IMR-90 (cell line): ENCODE results near the gene MTHFSD.

Source experiments
- BHLHE40 ChIP-seq: fragments of 150-350 bp; IDR thresholded peaks from 2 replicates; pipeline ENCODE4 v1.6.1; 2016; ENCODE audit warnings: mild to moderate bottlenecking, low read depth, low read length
- CEBPB ChIP-seq: IDR thresholded peaks from 2 replicates; pipeline ENCODE4 v1.6.1; 2012; ENCODE audit warnings: low read depth, low read length, improper control_type of control experiment
- CHD1 ChIP-seq: IDR thresholded peaks from 2 replicates; pipeline ENCODE4 v1.6.1; 2012; ENCODE audit warnings: low read depth, low read length, improper control_type of control experiment
- POLR2A ChIP-seq: IDR thresholded peaks from 2 replicates; pipeline ENCODE4 v1.6.1; 2012; ENCODE audit warnings: mild to moderate bottlenecking, low read depth, low read length
- RAD21 ChIP-seq: IDR thresholded peaks from 2 replicates; pipeline ENCODE4 v1.6.1; 2012; ENCODE audit warnings: low read length, improper control_type of control experiment
- RFX5 ChIP-seq: IDR thresholded peaks from 2 replicates; pipeline ENCODE4 v1.8.0; 2012; ENCODE audit warnings: low read depth, mild to moderate bottlenecking, low read length, moderate library complexity
- TF ChIP-seq, protein P1 (sequence below): conservative IDR thresholded peaks from 2 replicates; pipeline ENCODE4 v1.5.1; 2012; ENCODE audit warnings: mild to moderate bottlenecking, low read depth, low read length, improper control_type of control experiment
- TF ChIP-seq, protein P2 (sequence below): fragments of 150-350 bp; IDR thresholded peaks from 2 replicates; pipeline ENCODE4 v1.6.1; 2017; ENCODE audit warnings: mild to moderate bottlenecking, antibody characterized with exemption, low read length, low read depth

DNA sequence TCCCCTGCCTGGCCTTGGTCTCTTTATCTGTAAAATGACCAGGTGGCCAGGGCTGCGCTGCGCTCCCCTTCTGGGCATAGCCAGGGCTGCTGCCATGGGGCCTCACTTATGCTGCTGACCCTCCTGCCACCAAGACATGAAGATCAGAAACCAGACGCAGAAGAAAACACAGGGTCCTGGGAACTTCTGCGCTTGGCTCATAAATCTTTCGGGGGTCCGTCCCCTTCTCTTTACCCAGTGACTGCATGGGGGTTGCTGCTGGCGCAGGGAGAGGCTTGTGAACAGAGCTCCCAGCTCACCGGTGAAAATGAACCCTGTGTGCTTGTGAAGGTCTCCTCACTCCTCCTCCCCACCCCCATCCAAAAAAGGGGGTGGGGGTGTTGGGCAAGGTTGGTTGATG, 17.6 kb upstream of the MTHFSD start:
- no peak for TF ChIP-seq POLR2A
- TF ChIP-seq, protein P1, sequence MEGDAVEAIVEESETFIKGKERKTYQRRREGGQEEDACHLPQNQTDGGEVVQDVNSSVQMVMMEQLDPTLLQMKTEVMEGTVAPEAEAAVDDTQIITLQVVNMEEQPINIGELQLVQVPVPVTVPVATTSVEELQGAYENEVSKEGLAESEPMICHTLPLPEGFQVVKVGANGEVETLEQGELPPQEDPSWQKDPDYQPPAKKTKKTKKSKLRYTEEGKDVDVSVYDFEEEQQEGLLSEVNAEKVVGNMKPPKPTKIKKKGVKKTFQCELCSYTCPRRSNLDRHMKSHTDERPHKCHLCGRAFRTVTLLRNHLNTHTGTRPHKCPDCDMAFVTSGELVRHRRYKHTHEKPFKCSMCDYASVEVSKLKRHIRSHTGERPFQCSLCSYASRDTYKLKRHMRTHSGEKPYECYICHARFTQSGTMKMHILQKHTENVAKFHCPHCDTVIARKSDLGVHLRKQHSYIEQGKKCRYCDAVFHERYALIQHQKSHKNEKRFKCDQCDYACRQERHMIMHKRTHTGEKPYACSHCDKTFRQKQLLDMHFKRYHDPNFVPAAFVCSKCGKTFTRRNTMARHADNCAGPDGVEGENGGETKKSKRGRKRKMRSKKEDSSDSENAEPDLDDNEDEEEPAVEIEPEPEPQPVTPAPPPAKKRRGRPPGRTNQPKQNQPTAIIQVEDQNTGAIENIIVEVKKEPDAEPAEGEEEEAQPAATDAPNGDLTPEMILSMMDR: no peak
- no peak for TF ChIP-seq RAD21
- no peak for TF ChIP-seq CEBPB
- TF ChIP-seq, protein P2, sequence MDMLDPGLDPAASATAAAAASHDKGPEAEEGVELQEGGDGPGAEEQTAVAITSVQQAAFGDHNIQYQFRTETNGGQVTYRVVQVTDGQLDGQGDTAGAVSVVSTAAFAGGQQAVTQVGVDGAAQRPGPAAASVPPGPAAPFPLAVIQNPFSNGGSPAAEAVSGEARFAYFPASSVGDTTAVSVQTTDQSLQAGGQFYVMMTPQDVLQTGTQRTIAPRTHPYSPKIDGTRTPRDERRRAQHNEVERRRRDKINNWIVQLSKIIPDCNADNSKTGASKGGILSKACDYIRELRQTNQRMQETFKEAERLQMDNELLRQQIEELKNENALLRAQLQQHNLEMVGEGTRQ: no peak
- no peak for TF ChIP-seq CHD1
- no peak for TF ChIP-seq RFX5
- TF ChIP-seq BHLHE40: no peak
